Uterus (tissue), 4 donors: ENCODE measurements around the gene CCS. TPM values are rescaled to one million over a fixed set of nuclear protein-coding genes. Genes with fewer than 3 reads are reported as not detected.

ENCODE experiments used
- DNase-seq, 2 donors: peaks; one replicate each; pipeline ENCODE4 v3.0.0-alpha.2; 2019 to 2020
- H3K27ac ChIP-seq, 2 donors: fragments of 200-600 bp; sonication (generic); 1 replicate in 1 of 2; 2 replicates in 1 of 2; pipeline ENCODE4 v1.5.1; 2016 to 2018
- H3K27me3 ChIP-seq, 2 donors: fragments of 200-600 bp; sonication (generic); one replicate each; pipeline ENCODE4 v1.5.1; 2018 to 2019; ENCODE audit warnings: control low read depth in 1 of 2
- H3K36me3 ChIP-seq, 2 donors: fragments of 200-600 bp; sonication (generic); one replicate each; pipeline ENCODE4 v1.5.1; 2019; ENCODE audit warnings: control low read depth in 1 of 2
- H3K4me1 ChIP-seq, 2 donors: fragments of 200-600 bp; sonication (generic); one replicate each; pipeline ENCODE4 v1.5.1; 2018 to 2019; ENCODE audit warnings: control low read depth in 1 of 2
- H3K4me3 ChIP-seq, 2 donors: fragments of 200-600 bp; sonication (generic); 1 replicate in 1 of 2; 2 replicates in 1 of 2; pipeline ENCODE4 v1.5.1; 2018 to 2019; ENCODE audit warnings: mild to moderate bottlenecking in 1 of 2
- H3K9me3 ChIP-seq, 2 donors: fragments of 200-600 bp; sonication (generic); one replicate each; pipeline ENCODE4 v1.5.1; 2019; ENCODE audit warnings: control low read depth in 1 of 2
- POLR2A ChIP-seq, 2 donors: fragments of 450-650 bp; IDR thresholded peaks; one replicate each; pipeline ENCODE4 v1.6.1; 2016; ENCODE audit warnings: antibody characterized with exemption in 2 of 2, mild to moderate bottlenecking in 1 of 2, moderate library complexity in 1 of 2
- intact Hi-C: fragments of 100-400 bp; cut with DNase I; formaldehyde crosslinking; loops from one replicate; pipeline ENCODE4 v1.15.1; 2023; ENCODE audit warnings: low total_unique reads
- total RNA-seq, 4 donors: library from RNA; depleted of rRNA in 3 of 4; stranded (reverse); fragments of >200 nt in 3 of 4; gene quantifications; one replicate each; pipeline versions ENCODE4 v1.1.0 to v1.2.4, GENCODE V29; 2014 to 2023
- TF ChIP-seq, protein P1 (sequence below), 4 experiments: fragments of 200-600 bp in 2 of 4; fragments of 450-650 bp in 2 of 4; sonication (generic) in 2 of 4; IDR thresholded peaks; one replicate each; pipeline ENCODE4 v1.5.1; 2016 to 2019; ENCODE audit warnings: antibody characterized with exemption in 4 of 4, mild to moderate bottlenecking in 2 of 4, moderate library complexity in 1 of 4
- donor health status: DM: yes; HTN: yes; CAD: no.

The CCS gene
- total RNA-seq, 4 donors from 2014 or later, result 13.5 to 52.0 (median 42.9) TPM

DNA sequence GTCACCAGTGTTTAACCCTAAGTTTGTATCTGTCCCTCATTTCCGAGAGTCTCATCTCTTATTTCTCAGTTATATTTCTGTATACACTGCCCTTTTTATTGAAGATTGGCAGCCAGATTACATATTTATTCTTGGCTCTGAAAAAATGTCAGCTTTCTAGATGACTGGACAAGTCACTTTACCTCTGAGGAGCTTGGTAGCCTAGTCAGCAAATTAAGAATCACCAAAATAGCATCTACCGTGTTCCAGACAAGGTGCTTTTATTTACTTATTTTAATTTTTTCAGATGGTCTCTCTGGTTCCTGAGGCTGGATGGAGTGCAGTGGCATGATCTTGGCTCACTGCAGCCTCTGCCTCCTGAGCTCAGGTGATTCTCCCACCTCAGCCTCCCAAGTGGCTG is 40.0 kb downstream of the CCS start:
- Histone ChIP-seq H3K27ac (no peak overlapping the region), H3K27me3 (no peaks in the 10 kb centered on the region), H3K4me3 (no peak overlapping the region), H3K4me1 (peaks cover 0 to 8% of the 10 kb centered on the region in 2 donors), H3K36me3 (no peaks in the 10 kb centered on the region), H3K9me3 (no peaks in the 10 kb centered on the region)
- DNase-seq, result no peak
- intact Hi-C loops, result no loop called here
- TF ChIP-seq, protein P1, sequence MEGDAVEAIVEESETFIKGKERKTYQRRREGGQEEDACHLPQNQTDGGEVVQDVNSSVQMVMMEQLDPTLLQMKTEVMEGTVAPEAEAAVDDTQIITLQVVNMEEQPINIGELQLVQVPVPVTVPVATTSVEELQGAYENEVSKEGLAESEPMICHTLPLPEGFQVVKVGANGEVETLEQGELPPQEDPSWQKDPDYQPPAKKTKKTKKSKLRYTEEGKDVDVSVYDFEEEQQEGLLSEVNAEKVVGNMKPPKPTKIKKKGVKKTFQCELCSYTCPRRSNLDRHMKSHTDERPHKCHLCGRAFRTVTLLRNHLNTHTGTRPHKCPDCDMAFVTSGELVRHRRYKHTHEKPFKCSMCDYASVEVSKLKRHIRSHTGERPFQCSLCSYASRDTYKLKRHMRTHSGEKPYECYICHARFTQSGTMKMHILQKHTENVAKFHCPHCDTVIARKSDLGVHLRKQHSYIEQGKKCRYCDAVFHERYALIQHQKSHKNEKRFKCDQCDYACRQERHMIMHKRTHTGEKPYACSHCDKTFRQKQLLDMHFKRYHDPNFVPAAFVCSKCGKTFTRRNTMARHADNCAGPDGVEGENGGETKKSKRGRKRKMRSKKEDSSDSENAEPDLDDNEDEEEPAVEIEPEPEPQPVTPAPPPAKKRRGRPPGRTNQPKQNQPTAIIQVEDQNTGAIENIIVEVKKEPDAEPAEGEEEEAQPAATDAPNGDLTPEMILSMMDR (IDR thresholded peaks at IDR 0.05), result no peak
- TF ChIP-seq POLR2A (IDR thresholded peaks at IDR 0.05), result no peak

DNA sequence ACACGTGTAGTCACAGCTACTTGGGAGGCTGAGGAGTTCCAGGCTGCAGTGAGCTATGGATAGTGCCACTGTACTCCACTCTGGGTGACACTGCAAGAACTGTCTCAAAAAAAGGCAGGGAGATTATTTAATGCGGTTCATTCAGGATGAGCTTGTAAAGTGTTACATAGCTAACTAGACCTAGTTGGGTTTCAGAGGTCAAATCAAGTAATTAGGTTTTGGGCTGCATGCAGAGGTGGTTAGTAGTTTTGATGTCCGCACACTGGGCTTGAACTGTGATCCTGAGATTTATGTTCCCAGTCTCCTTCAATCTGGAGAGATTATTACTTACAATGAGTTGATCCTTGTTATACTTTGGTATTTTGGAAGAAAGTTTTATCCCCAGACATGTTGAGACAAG is 43.4 kb downstream of the CCS start:
- no peak for DNase-seq
- Histone ChIP-seq H3K27ac (no peak overlapping the region), H3K4me3 (no peak overlapping the region), H3K27me3 (no peaks in the 10 kb centered on the region), H3K4me1 (peaks cover 17 to 22% of the 10 kb centered on the region in 2 donors), H3K9me3 (no peaks in the 10 kb centered on the region), H3K36me3 (no peaks in the 10 kb centered on the region)
- TF ChIP-seq POLR2A (IDR thresholded peaks at IDR 0.05), result no peak
- TF ChIP-seq, protein P1 (IDR thresholded peaks at IDR 0.05), result no peak
- intact Hi-C loops, result no loop called here

DNA sequence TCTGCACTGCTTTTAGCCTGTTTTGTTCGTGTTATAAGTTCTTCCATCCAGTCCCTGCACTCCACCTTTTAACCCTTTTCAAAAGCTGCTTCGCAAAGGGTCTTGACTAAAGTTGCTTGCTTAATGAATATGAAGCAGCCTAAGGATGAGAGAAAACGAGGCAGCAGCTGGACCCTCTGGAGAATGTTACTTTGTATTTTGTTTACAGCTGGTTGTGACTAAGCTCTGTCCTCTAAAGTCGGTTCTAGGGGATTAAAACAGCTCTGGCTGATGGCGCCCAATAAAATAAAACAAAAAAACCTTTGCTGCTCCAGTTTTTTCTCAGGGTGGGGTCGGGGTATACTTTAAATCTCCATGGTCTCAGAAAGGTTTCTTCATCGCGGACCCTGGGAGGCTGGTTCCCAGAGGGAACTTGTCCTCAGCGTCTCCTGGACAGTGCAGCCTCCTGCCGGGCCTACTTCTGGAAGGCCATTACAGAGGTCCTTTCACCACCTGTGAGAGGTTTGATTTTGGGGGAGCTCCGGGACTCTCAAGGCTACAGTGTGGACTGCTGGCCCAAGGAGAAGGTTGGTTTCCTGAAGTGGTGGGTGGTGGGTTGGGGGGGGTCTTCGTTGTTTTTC is 44.7 kb downstream of the CCS start:
- intact Hi-C loops, result no loop called here
- Histone ChIP-seq H3K36me3 (no peaks in the 10 kb centered on the region), H3K9me3 (no peaks in the 10 kb centered on the region), H3K27ac (peak overlapping the region; percentile 75 to 77), H3K4me3 (peak overlapping the region; percentile 39 to 81), H3K4me1 (peaks cover 23 to 35% of the 10 kb centered on the region in 2 donors), H3K27me3 (no peaks in the 10 kb centered on the region)
- TF ChIP-seq, protein P1 (IDR thresholded peaks at IDR 0.05), result no peak
- TF ChIP-seq POLR2A (IDR thresholded peaks at IDR 0.05), result no peak
- DNase-seq, result no peak

DNA sequence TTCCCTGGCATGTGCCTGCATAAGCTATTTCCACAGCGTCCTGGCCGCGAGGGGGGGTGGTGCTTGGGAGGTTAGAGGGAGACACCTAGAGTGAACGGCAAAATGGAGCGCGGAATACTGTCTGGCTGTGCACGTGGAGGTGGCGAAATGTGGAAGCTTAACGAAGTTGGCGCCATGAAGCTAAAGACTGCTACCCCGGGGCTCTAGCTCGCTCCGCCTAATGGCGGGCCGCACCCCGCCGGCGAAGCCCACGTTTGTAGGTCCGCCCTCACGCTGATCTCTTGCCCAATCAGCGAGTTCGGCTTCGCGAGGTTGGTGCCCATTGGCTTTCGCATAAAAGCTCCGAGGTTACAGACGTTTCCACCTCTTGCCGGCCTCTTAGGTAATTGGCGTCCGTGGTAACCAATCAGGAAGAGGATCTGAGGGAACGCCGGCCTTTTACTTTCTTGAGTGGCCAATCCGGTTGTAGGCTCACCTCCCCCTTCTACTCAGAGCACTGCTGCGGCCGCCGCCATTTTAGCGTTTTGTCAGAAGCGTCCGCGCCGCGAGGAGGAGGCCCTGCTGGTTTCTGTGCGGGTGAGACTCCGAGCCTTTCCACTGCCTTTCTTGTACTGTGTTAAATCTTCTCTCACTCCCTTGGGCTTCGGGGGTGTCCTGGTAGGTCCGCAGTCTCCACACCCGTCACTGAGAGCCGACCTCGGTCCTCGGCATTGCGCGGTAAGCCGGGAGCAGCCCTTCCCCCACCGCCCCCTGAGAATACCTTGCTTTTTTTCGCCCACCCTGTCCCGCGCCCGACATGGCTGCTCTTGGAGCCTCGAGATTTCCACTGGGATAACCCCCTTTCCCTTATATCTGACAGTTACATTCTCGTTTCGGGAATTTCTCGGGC is 45.4 kb downstream of the CCS start, which contains the start of gene RBM4:
TSS of gene RBM4 (plus strand) at position 527 of the 889 bp plus-strand sequence. CDS start 1,009 bp downstream, outside the sequence.
- Histone ChIP-seq H3K4me3 (peak within 1 kb of the TSS; percentile 81), H3K27ac (peak within 1 kb of the TSS; percentile 85 to 93), H3K36me3 (no peaks in the 10 kb centered on the region), H3K9me3 (no peaks in the 10 kb centered on the region), H3K27me3 (no peaks in the 10 kb centered on the region), H3K4me1 (peaks cover 27 to 42% of the 10 kb centered on the region in 2 donors)
- TF ChIP-seq, protein P1 (IDR thresholded peaks at IDR 0.05), result peak in 1 of 4 experiments; percentile 1
- TF ChIP-seq POLR2A (IDR thresholded peaks at IDR 0.05), result peak; percentile 90 to 94
- DNase-seq, result peak; percentile 97 to 99
- intact Hi-C loops, result no loop called here
